Kidney tubule cell (primary cell): ENCODE measurements around the gene TNFAIP6.

Experiments
- DNase-seq: peaks from one replicate; pipeline ENCODE4 v3.0.0-alpha.2; 2018; ENCODE audit warnings: low spot score

Gene TNFAIP6

GRCh38 chr2:151422917-151423439 is 65.6 kb downstream of the TNFAIP6 start:
- no peak for DNase-seq

- DNase-seq, result peak; percentile 12
Measured at GRCh38 chr2:151423760-151424159, 66.4 kb downstream of the TNFAIP6 start.
